HL-60 (cell line): ENCODE results near the gene EHBP1.

Experiments
- CTCF ChIP-seq: IDR thresholded peaks from one replicate; pipeline ENCODE4 v1.5.1; 2011; ENCODE audit warnings: low read length, control low read depth, inconsistent platforms; ENCODE audit not compliant: insufficient read depth
- GABPA ChIP-seq: IDR thresholded peaks from 2 replicates; pipeline ENCODE4 v1.6.1; 2012; ENCODE audit warnings: low read depth
- POLR2AphosphoS5 ChIP-seq: IDR thresholded peaks from 2 replicates; pipeline ENCODE4 v1.6.1; 2012; ENCODE audit warnings: low read depth
- SPI1 ChIP-seq: IDR thresholded peaks from 2 replicates; pipeline ENCODE4 v1.6.1; 2012; ENCODE audit warnings: low read depth, mild to moderate bottlenecking, borderline replicate concordance
- TF ChIP-seq, protein P1 (sequence below): IDR thresholded peaks from 2 replicates; pipeline ENCODE4 v1.6.1; 2012; ENCODE audit warnings: low read depth; ENCODE audit not compliant: insufficient replicate concordance

DNA sequence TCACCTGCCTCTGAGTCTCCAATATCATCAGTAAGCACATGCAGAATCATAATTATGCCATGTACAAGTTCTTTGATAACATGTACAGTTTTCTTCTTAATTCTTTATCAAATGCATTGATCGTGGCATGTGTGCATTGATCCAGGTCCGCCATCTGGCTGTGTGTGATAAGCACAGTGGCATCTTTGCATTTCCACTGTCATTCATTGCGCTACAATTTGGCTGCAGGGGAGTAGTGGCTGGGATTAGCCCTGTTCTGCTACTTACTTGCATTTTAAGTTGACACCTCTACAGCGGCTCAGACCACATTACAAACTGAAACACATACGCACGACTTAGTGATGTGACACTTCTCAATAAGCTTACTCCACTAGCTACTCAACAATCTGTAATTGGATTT lies 261.5 kb downstream of the EHBP1 start:
- TF ChIP-seq POLR2AphosphoS5 (no peak), CTCF (no peak), SPI1 (no peak), GABPA (no peak)
- TF ChIP-seq, protein P1, sequence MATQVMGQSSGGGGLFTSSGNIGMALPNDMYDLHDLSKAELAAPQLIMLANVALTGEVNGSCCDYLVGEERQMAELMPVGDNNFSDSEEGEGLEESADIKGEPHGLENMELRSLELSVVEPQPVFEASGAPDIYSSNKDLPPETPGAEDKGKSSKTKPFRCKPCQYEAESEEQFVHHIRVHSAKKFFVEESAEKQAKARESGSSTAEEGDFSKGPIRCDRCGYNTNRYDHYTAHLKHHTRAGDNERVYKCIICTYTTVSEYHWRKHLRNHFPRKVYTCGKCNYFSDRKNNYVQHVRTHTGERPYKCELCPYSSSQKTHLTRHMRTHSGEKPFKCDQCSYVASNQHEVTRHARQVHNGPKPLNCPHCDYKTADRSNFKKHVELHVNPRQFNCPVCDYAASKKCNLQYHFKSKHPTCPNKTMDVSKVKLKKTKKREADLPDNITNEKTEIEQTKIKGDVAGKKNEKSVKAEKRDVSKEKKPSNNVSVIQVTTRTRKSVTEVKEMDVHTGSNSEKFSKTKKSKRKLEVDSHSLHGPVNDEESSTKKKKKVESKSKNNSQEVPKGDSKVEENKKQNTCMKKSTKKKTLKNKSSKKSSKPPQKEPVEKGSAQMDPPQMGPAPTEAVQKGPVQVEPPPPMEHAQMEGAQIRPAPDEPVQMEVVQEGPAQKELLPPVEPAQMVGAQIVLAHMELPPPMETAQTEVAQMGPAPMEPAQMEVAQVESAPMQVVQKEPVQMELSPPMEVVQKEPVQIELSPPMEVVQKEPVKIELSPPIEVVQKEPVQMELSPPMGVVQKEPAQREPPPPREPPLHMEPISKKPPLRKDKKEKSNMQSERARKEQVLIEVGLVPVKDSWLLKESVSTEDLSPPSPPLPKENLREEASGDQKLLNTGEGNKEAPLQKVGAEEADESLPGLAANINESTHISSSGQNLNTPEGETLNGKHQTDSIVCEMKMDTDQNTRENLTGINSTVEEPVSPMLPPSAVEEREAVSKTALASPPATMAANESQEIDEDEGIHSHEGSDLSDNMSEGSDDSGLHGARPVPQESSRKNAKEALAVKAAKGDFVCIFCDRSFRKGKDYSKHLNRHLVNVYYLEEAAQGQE = no peak
